SU-DHL-6 (cell line): ENCODE measurements around the gene TSKU.

ENCODE experiments used
- CTCF ChIP-seq: fragments of 200-600 bp; sonication (generic); IDR thresholded peaks from one replicate; pipeline ENCODE4 v1.5.1; 2017; ENCODE audit warnings: antibody characterized with exemption, mild to moderate bottlenecking, low read length, moderate library complexity; ENCODE audit not compliant: insufficient read depth, poor library complexity, severe bottlenecking
- EZH2phosphoT487 ChIP-seq: fragments of 200-600 bp; sonication (generic), shearing (Covaris generic); conservative IDR thresholded peaks from 2 replicates; pipeline ENCODE4 v1.6.1; 2018; ENCODE audit warnings: mild to moderate bottlenecking, antibody characterized with exemption, low read length, moderate library complexity, mixed read lengths

- no peak for TF ChIP-seq CTCF
- TF ChIP-seq EZH2phosphoT487, result no peak
These were observed 20.9 kb downstream of the TSKU start for GRCh38 chr11:76803811-76804600.
